ENCODE measurements around the gene CD47.

- TF ChIP-seq CTCF (IDR thresholded peaks at IDR 0.05), result no peak
- TF ChIP-seq POLR2A (IDR thresholded peaks at IDR 0.05), result no peak
- TF ChIP-seq EP300 (IDR thresholded peaks at IDR 0.05), result no peak
Observed at GRCh38 chr3:108047987-108048386, 42.8 kb downstream of the CD47 start.

Data from stomach (tissue), 4 donors.